GM21447 (cell line): ENCODE results near the gene MIEF1.

Experiments used
- ATAC-seq: cut with Tn5 transposase; IDR thresholded peaks from one replicate; pipeline ENCODE4 v1.9.1; 2021; ENCODE audit not compliant: unreplicated experiment

The MIEF1 gene

GRCh38 chr22:39527481-39527961 is 25.4 kb downstream of the MIEF1 start:
- no peak for ATAC-seq

GRCh38 chr22:39528080-39528661 is 26.1 kb downstream of the MIEF1 start:
- ATAC-seq, result no peak

GRCh38 chr22:39528681-39529486 is 26.8 kb downstream of the MIEF1 start:
- no peak for ATAC-seq

DNA sequence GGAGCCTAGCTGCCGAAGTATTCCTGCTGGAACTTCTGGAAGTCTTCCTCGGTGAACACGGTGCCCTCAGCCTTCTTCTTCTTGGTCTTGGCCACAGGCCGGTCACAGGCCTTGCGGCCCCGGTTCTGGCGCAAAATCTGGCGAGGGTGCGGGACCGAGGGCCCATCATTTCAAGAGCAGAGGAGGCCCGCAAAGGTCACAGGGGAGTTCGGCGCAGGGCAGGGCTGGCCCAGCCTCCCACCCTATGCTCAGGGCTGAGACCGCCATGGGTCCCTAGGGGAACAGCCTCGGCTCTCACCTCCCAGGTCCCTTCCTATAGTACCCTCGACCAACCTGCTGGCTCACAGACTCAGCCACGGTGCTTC is 27.4 kb downstream of the MIEF1 start:
- no peak for ATAC-seq

- no peak for ATAC-seq
These were observed 28.0 kb downstream of the MIEF1 start for GRCh38 chr22:39530116-39530515.

DNA sequence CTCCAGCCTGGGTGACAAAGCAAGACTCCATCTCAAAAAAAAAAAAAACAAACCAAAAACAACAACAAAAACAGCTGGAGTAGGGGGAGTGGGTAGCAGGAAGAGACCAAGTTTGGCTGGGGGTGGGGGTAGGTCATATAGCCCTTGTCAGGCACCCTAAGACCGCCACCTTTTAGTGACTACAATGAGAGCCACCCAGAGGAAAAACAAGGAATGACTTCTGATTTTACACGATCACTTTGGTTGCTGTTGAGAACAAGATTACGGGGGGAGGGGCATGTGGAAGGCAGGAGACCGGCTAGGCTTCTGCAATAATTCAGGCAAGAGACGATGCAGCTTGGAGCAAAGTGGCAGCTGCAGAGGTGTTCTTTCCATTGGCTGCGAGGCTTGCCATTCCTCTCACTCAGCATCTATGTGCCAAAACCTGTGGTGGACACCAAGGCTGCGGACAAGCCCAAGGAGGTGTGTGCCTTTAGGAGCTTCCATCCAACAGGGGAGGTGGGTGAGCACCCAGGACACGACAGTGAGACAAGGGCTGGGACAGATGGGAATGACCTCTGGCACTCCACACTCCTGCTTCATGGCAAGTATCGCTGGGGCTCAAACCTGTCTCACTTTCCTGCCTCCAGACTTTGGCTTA is 28.7 kb downstream of the MIEF1 start:
- no peak for ATAC-seq

DNA sequence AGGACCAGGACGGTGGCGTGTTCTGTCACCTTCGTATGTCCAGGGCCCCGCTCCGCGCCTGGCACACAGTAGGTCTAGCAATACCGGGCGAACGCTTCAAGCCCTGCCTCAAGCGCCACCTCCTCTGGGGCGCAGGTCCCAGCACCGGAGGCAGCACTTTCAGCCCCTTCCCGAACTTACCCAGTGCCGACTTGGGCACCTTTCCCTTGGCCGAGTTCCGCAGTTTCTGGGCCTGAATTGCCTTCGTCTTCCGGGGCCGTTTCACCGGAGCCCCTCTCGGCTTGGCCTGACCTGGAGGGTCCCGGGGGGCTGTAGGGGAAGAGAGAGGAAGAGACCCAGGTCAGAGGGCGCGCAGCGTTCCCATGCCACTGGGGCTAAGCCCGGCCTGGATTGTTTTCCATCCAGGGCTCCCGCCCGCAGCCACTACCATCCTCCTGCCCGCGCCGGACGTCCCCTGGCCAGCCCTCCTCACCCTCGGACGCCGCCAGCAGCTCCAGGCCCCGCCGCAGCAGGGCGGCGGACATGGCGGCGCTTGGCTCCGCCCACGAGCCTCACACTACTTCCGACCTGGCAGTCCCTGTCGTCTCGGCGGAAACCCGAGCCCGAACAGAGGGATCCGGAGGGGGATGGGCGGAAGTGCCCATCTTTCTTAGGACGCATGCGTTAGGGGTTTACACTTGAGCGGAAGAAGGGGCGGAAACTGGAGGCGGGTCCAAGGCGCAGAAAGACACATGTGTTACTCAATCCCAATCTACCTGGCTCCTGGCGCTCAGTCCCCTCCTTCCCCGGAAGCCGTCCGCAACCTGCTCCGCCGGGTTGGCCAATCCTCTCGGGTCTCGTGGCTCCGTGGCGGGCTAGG is 30.4 kb downstream of the MIEF1 start, which contains the start of gene RPS19BP1:
TSS of gene RPS19BP1 (minus strand) at position 534 of the 859 bp plus-strand sequence. CDS start at position 524, 10 bp downstream.
- peak; percentile 77 for ATAC-seq

- no peak for ATAC-seq
These were observed 32.0 kb downstream of the MIEF1 start for GRCh38 chr22:39534092-39534506.

GRCh38 chr22:39534591-39535356 is 32.7 kb downstream of the MIEF1 start:
- ATAC-seq, result no peak

- no peak for ATAC-seq
These were observed 33.3 kb downstream of the MIEF1 start for GRCh38 chr22:39535357-39535725.

- no peak for ATAC-seq
These were observed 33.9 kb downstream of the MIEF1 start for GRCh38 chr22:39535831-39536449.

GRCh38 chr22:39536711-39537110 is 34.6 kb downstream of the MIEF1 start:
- no peak for ATAC-seq

DNA sequence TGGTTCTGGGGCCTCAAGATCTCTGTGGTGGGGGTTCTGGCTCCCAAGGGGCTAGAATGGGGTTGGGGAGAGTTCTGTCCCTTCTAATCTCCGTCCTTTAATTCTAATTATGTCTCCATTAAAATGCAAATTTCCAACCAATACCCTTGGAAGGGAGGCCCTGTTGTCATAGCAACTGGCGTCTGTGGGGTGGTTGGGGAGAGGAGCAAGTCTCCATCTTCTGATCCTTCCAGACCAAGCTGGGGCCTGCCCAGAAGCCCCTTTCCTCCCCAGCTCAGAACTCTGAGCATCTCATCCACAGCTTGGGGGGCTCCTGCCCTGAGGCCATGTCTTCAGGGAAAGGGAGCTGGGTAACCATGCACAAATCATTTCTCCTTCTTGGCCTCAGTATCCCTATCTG is 35.9 kb downstream of the MIEF1 start:
- no peak for ATAC-seq

DNA sequence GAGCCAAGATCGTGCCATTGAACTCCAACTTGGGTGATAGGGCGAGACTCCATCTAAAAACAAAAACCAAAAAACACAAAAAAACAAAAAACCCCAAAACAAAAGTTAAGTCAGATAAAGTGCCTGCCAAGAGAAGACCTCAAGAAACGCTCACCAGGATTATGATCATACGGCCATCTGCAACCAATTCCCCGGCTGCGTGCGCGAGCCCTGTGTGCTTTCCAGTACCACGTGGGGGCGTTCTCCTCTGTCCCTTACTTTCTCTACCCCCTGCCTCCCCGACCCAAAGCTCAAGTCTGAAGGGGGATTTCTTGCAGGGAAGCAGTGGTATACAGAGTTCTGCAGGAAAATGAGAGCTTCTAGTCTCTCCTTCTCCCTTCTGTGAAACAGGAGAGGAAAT is 41.0 kb downstream of the MIEF1 start:
- no peak for ATAC-seq

DNA sequence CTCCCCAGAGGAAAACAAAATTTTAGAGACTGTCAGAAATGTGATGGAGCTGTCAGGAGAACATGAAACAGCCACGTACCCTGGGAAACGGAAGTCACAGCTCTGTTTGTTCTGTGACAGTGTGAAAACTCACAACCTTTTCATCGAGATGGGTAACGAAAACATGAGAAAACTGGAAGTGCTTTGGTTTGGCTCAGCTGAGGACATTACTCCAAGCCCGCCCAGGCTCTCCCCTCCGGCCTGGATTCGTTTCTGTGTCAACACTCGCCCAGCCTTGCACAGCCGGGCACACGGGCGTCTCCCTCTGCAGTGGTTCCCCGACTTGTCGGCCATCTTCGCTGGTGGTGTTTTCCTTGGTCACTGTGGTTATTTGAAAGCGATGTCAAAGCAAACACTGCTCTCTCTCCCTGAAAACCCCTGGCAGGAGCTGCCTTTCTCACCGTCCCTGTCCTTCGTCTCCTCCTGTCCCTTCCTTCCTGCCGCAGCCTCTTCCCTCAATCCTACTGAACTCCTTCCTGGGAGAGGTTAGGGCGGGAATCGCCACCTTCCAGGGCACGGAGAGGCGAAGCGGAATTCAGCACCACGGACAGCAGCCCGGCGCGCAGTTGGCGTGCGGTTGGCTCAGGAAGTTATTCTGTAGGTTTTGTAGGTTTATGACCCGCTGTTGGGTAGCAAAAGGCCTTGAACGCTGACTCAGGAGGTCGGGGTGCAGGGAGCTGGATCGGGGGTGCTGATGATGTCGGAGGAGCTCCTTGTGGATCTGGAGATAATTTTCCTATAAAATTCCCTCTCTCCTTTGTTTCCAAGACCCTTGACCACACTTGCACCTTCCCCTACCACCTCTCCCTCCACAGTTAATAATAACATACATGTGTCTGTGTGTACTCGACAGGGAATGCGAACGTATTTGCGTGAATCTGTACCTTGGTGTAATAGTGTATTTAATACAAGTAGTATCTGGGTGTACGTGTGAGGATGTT is 43.6 kb downstream of the MIEF1 start:
- no peak for ATAC-seq

DNA sequence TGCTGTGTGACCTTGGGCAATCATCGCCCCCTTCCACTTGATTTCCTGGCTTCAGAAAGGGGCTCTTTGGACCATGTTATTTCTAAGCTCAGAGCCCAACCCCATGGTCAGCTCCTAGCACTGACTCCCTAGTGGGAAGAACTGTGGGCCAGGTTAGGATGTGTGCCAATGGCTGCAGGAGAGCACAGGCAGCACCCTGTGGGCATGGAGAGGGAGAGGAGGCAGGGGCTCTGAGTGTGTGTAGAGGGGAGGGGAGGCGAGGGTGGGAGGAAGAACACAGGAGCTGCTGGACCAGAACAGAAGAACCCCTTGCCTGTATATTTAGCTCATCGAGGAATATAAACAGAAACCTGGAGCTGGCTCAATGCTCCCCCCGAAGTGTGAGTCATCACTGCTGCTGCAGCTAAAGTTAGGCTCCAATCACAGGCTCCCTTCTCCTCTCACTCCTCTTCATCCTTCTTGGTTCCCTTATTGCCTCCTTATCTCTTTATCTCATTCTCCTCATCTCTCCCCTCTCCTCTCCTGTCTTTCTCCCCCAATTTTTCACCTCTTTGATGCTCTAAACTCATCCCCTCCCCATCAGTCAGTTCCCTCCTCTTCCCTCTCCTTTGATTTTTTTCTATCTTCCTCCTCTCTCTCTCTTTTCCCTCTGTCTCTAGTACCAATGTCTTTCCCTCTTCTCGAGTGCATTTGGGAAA is 44.9 kb downstream of the MIEF1 start:
- ATAC-seq, result no peak

DNA sequence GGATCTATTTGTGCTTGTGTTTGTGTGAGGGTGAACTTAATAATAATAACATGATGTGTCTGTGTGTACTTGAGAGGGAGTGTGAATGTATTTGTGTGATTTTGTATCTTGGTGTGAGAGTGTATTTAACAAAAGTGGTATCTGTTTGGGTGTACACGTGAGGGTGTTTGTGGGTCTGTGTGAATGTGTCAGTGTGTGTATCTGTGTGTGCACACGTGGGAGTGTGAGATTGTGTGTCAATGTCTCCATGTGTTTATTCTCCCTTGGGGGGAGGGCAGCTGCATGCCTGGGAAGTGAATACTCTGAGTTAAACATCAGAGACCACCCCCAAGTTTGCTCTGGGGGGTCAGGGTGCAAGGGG is 45.5 kb downstream of the MIEF1 start:
- ATAC-seq, result no peak

- no peak for ATAC-seq
These were observed 51.3 kb downstream of the MIEF1 start for GRCh38 chr22:39553429-39553828.
